T-cell (primary cell): ENCODE results near the gene AKR1C1. TPM values are rescaled to one million over a fixed set of nuclear protein-coding genes. Genes with fewer than 3 reads are reported as not detected.
"Not testable (repeated sequence)": the region's sequence is repeated elsewhere in the genome, so short reads cannot be mapped to it uniquely, and the experiment has no call there.

ENCODE experiments used
- ATAC-seq, 4 experiments: fragments of 200-7000 bp in 3 of 4; fragments of 150-1000 bp in 1 of 4; cut with Tn5 transposase; replicated peaks in 1 of 4; 1 replicate in 3 of 4; 2 replicates in 1 of 4; pipeline ENCODE4 v1.10.0; 2021; ENCODE audit warnings: moderate library complexity in 3 of 4, mild to moderate bottlenecking in 2 of 4, moderate number of reproducible peaks in 1 of 4
- CTCF ChIA-PET, 2 donors: fragments of 300-600 bp; sonication (Branson Sonifier 250); formaldehyde crosslinking; loops; one replicate each; lab custom pipeline; 2022; ENCODE audit warnings: antibody characterized with exemption in 2 of 2; lab: Charles Lee
- POLR2A ChIA-PET, 2 donors: fragments of 300-600 bp; sonication (Branson Sonifier 250); formaldehyde crosslinking; loops; one replicate each; lab custom pipeline; 2022; ENCODE audit warnings: antibody characterized with exemption in 2 of 2; lab: Charles Lee
- DNase-seq, 35 experiments: peaks; one replicate each; pipeline versions ENCODE4 v3.0.0 to v3.0.0-alpha.2; 2013 to 2023
- H3K27ac ChIP-seq: one replicate; pipeline ENCODE4 v1.5.1; 2013; ENCODE audit warnings: low read length
- H3K27me3 ChIP-seq, 2 experiments: replicated peaks in 1 of 2; 1 replicate in 1 of 2; 2 replicates in 1 of 2; pipeline versions ENCODE4 v1.6.1 to v1.7.0; 2013; ENCODE audit warnings: low read length in 1 of 2, mixed read lengths in 1 of 2; ENCODE audit not compliant: control insufficient read depth in 2 of 2, insufficient read depth in 2 of 2; ENCODE audit errors: extremely low read depth in 1 of 2
- H3K36me3 ChIP-seq, 2 donors: 1 replicate in 1 of 2; 2 replicates in 1 of 2; pipeline versions ENCODE4 v1.6.1 to v1.7.0; 2013; ENCODE audit warnings: low read length in 1 of 2; ENCODE audit not compliant: control insufficient read depth in 2 of 2, insufficient read depth in 1 of 2; ENCODE audit errors: extremely low read depth in 1 of 2
- H3K4me1 ChIP-seq, 2 experiments: 1 replicate in 1 of 2; 2 replicates in 1 of 2; pipeline versions ENCODE4 v1.6.1 to v1.7.0; 2013; ENCODE audit warnings: low read length in 2 of 2, mixed read lengths in 1 of 2; ENCODE audit not compliant: insufficient read depth in 2 of 2, control insufficient read depth in 1 of 2; ENCODE audit errors: extremely low read depth in 1 of 2
- H3K4me3 ChIP-seq, 2 donors: 1 replicate in 1 of 2; 2 replicates in 1 of 2; pipeline versions ENCODE4 v1.5.1 to v1.7.0; 2013; ENCODE audit warnings: mild to moderate bottlenecking in 2 of 2, low read length in 1 of 2, moderate library complexity in 1 of 2; ENCODE audit not compliant: control insufficient read depth in 1 of 2; ENCODE audit errors: extremely low read depth in 1 of 2
- H3K9me3 ChIP-seq: 2 replicates; pipeline ENCODE4 v1.7.0; 2013
- H3K27ac Mint-ChIP-seq, 2 donors: one replicate each; pipeline ENCODE4 v1.8.0; 2020 to 2021; ENCODE audit warnings: mild to moderate bottlenecking in 2 of 2, mixed read lengths in 2 of 2
- H3K27me3 Mint-ChIP-seq, 2 donors: one replicate each; pipeline ENCODE4 v1.8.0; 2021 to 2022; ENCODE audit warnings: mixed read lengths in 2 of 2
- H3K36me3 Mint-ChIP-seq: one replicate; pipeline ENCODE4 v1.8.0; 2021; ENCODE audit warnings: mixed read lengths
- H3K4me1 Mint-ChIP-seq, 3 donors: one replicate each; pipeline ENCODE4 v1.8.0; 2020 to 2022; ENCODE audit warnings: mixed read lengths in 3 of 3, mild to moderate bottlenecking in 1 of 3
- H3K4me3 Mint-ChIP-seq, 3 donors: one replicate each; pipeline ENCODE4 v1.8.0; 2020 to 2022; ENCODE audit warnings: mild to moderate bottlenecking in 3 of 3, mixed read lengths in 3 of 3, moderate library complexity in 3 of 3
- H3K9me3 Mint-ChIP-seq, 3 donors: one replicate each; pipeline ENCODE4 v1.8.0; 2020 to 2022; ENCODE audit warnings: mixed read lengths in 3 of 3
- WGBS: methylation state at CpG from one replicate; pipeline ENCODE4 v1.1.5; 2013; ENCODE audit warnings: missing lambda C conversion rate; ENCODE audit not compliant: insufficient coverage; 5-methylcytosine and 5-hydroxymethylcytosine counted together
- total RNA-seq, 35 experiments: library from RNA in 6 of 35; stranded (reverse) in 6 of 35; fragments of 120-200 nt in 1 of 35; gene quantifications; one replicate each; pipeline versions ENCODE4 v1.2.1 to v1.2.4 and lab custom pipeline; 2013 to 2026

The AKR1C1 gene
- total RNA-seq, 5 donors from 2014 or later (not counting 1 experiment from before 2014, with no cell fraction given) = 1.1 to 4.8 (median 3.0) TPM

DNA sequence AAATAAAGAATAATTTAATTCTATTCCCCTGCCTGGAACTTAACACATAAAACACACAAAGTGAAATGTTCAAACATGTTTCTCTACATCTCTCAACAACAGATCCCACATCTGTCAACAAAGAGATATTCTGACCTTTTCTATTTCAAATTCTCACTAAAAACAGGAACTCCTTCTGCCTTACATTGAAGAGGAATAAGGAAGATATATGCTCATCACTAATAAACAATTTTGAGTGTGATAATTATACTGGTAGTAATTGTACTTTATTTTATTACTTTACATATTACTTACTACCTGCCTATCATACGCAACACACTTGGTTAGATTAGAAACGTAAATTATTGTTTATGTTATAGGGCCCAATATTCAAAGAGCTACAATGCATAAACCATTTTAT, 27.0 kb downstream of the AKR1C1 start:
- no peaks in the 10 kb centered on the region for H3K4me1 Mint-ChIP-seq
- H3K27ac ChIP-seq = no peak overlapping the region
- ChIA-PET POLR2A (no interaction called here), CTCF (no interaction called here)
- H3K27ac Mint-ChIP-seq = no peak overlapping the region
- no CpG with 5 or more reads among the region's 2 CpGs for WGBS
- no peak overlapping the region for H3K4me3 Mint-ChIP-seq
- H3K4me1 ChIP-seq = no peaks in the 10 kb centered on the region
- DNase-seq (no peak), ATAC-seq (no peak)
- no peaks in the 10 kb centered on the region for H3K27me3 ChIP-seq
- H3K9me3 Mint-ChIP-seq = no peaks in the 10 kb centered on the region
- H3K36me3 ChIP-seq = no peaks in the 10 kb centered on the region
- H3K36me3 Mint-ChIP-seq = no peaks in the 10 kb centered on the region
- peaks cover 0 to 2% of the 10 kb centered on the region in 2 donors for H3K27me3 Mint-ChIP-seq
- H3K9me3 ChIP-seq = no peaks in the 10 kb centered on the region
- no peak overlapping the region for H3K4me3 ChIP-seq

- ATAC-seq, H3K36me3 ChIP-seq, H3K27me3 ChIP-seq, H3K4me1 Mint-ChIP-seq, H3K27ac Mint-ChIP-seq, H3K36me3 Mint-ChIP-seq, H3K9me3 Mint-ChIP-seq, POLR2A ChIA-PET, H3K27me3 Mint-ChIP-seq, H3K4me1 ChIP-seq, H3K27ac ChIP-seq, DNase-seq, H3K4me3 Mint-ChIP-seq, CTCF ChIA-PET, H3K9me3 ChIP-seq, H3K4me3 ChIP-seq: not testable (repeated sequence)
- 100% methylated on average over 1 of the region's 6 CpGs for WGBS
Observed at GRCh38 chr10:4991463-4991862, 28.2 kb downstream of the AKR1C1 start.

GRCh38 chr10:4992564-4992963, 29.3 kb downstream of the AKR1C1 start:
- H3K9me3 ChIP-seq, DNase-seq, H3K4me1 ChIP-seq, H3K27me3 ChIP-seq, H3K36me3 ChIP-seq, H3K27ac ChIP-seq, ATAC-seq, POLR2A ChIA-PET, H3K27me3 Mint-ChIP-seq, H3K27ac Mint-ChIP-seq, H3K4me3 ChIP-seq, H3K4me3 Mint-ChIP-seq, CTCF ChIA-PET, H3K4me1 Mint-ChIP-seq, H3K9me3 Mint-ChIP-seq, H3K36me3 Mint-ChIP-seq: not testable (repeated sequence)
- 89% methylated on average over 4 of the region's 10 CpGs for WGBS

DNA sequence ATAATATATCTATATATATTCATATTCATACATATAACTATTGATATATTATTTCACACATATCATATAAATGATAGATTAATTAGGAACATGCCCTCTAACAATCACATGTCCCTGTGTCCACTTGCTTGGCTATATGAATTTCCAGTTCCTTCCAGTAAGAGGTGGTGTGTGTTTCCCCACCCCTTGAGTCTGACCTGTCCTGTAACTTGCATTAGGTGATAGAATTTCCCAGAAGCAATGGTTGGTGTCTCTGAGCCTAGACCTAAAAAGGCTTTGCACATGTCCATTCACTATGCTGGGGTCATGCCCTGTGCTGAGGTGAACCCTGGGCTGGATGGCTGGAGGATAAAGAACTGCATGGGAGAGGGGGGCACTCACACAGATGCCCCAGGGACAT, 31.0 kb downstream of the AKR1C1 start:
- H3K4me3 ChIP-seq, DNase-seq, H3K4me1 Mint-ChIP-seq, H3K27me3 ChIP-seq, H3K36me3 ChIP-seq, H3K27ac ChIP-seq, H3K36me3 Mint-ChIP-seq, H3K9me3 ChIP-seq, CTCF ChIA-PET, H3K27ac Mint-ChIP-seq, POLR2A ChIA-PET, H3K27me3 Mint-ChIP-seq, H3K4me3 Mint-ChIP-seq, H3K4me1 ChIP-seq, ATAC-seq, H3K9me3 Mint-ChIP-seq: not testable (repeated sequence)

DNA sequence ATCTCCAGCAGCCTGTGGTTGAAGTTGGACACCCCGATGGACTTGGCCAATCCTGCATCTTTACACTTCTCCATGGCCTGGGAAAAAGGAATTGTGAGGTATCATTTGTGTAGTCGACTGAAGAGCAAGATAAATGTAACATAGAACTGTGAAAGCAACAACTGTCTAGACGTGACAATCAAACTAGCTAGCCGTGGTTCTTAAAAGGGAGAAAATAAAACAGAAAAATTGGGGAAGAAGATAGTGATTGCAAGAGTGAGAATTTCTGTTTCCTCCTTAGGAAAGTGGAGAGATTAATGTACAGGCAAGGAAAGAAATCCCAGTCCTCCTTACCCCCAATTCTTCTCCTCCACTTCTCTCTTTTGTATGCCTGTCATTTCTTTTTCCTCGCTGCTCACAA, 35.5 kb downstream of the AKR1C1 start:
- H3K27ac ChIP-seq = no peak overlapping the region
- DNase-seq (no peak), ATAC-seq (no peak)
- WGBS = no CpG with 5 or more reads among the region's 5 CpGs
- H3K27me3 Mint-ChIP-seq = peaks cover 8 to 10% of the 10 kb centered on the region in 2 donors
- ChIA-PET POLR2A (no interaction called here), CTCF (no interaction called here)
- H3K4me3 Mint-ChIP-seq = no peak overlapping the region
- no peak overlapping the region for H3K4me3 ChIP-seq
- H3K36me3 ChIP-seq = no peaks in the 10 kb centered on the region
- H3K27me3 ChIP-seq = no peaks in the 10 kb centered on the region
- H3K4me1 Mint-ChIP-seq = no peaks in the 10 kb centered on the region
- no peaks in the 10 kb centered on the region for H3K9me3 Mint-ChIP-seq
- no peaks in the 10 kb centered on the region for H3K36me3 Mint-ChIP-seq
- H3K27ac Mint-ChIP-seq = no peak overlapping the region
- no peaks in the 10 kb centered on the region for H3K4me1 ChIP-seq
- no peaks in the 10 kb centered on the region for H3K9me3 ChIP-seq

DNA sequence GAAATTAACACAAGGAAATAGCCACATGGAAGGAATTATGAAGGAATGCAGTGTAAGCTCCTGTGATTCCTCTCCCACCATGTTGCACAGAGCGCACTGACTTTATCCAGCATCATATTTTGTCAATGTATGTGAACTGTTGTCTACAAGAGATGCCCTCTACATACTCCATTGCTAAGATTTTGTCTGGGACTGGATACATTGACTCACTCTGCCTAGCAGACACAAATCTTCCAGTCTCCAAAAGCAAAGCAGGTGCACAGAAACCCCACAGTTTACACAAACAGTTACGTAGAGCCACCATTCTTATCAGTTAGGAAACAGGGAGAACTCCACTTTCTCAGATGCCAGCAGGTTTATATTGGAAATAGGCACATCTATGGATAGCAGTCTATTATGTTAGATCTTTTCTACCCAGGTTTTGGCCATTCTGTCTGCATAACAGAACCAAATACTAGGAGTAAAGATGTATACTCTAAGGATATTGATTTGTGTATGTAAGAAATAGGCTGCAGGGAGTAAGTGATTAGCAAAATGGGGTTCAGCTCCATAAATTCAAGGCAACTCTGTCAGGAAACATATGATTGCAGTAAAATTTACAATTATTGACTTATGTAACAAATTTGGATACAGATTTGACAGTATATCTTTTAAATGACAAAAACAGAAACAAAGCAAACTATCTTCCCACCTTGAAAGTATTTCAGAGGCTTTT, 39.0 kb downstream of the AKR1C1 start:
- Histone ChIP-seq H3K27me3 (peaks cover 0 to 3% of the 10 kb centered on the region in 2 experiments), H3K27ac (no peak overlapping the region), H3K4me1 (no peaks in the 10 kb centered on the region), H3K36me3 (no peaks in the 10 kb centered on the region), H3K4me3 (no peak overlapping the region), H3K9me3 (no peaks in the 10 kb centered on the region)
- CTCF ChIA-PET = interaction anchor here in 1 of 2 donors (0.7 kb wide), 1 partner anchor 60 kb away, joined by 3 read pairs; no protein-coding TSS in a partner anchor
- no peak for DNase-seq
- H3K4me1 Mint-ChIP-seq = no peaks in the 10 kb centered on the region
- no peak overlapping the region for H3K4me3 Mint-ChIP-seq
- H3K9me3 Mint-ChIP-seq = peaks cover 0 to 4% (median 2%) of the 10 kb centered on the region in 3 donors
- ATAC-seq = no peak
- POLR2A ChIA-PET = no interaction called here
- WGBS = no CpG with 5 or more reads among the region's 2 CpGs
- H3K27ac Mint-ChIP-seq = no peak overlapping the region
- H3K36me3 Mint-ChIP-seq = no peaks in the 10 kb centered on the region
- H3K27me3 Mint-ChIP-seq = peaks cover 8 to 10% of the 10 kb centered on the region in 2 donors
